H9 (cell line): ENCODE measurements around the gene DIPK1B. TPM values are rescaled to one million over a fixed set of nuclear protein-coding genes. Genes with fewer than 3 reads are reported as not detected.
A peak's percentile ranks its signal among the peaks of the same experiment; 100 is the strongest.

Experiments
- DNase-seq: peaks from one replicate; pipeline ENCODE4 v3.0.0-alpha.2; 2017
- H2AFZ ChIP-seq: one replicate; pipeline ENCODE4 v1.6.1; 2013; ENCODE audit warnings: mild to moderate bottlenecking, low read length, control low read depth, moderate library complexity
- H2AK5ac ChIP-seq: 2 replicates; pipeline ENCODE4 v1.6.1; 2013; ENCODE audit warnings: low read length, control low read depth, mixed read lengths; ENCODE audit not compliant: insufficient read length
- H2BK120ac ChIP-seq: one replicate; pipeline ENCODE4 v1.6.1; 2013; ENCODE audit warnings: low read depth, mild to moderate bottlenecking, low read length, control low read depth, inconsistent platforms; ENCODE audit not compliant: poor library complexity, severe bottlenecking
- H2BK12ac ChIP-seq: 2 replicates; pipeline ENCODE4 v1.6.1; 2013; ENCODE audit warnings: low read length, control low read depth, mixed read lengths, low read depth; ENCODE audit not compliant: insufficient read length
- H2BK15ac ChIP-seq: 2 replicates; pipeline ENCODE4 v1.6.1; 2013; ENCODE audit warnings: low read depth, low read length, control low read depth
- H2BK20ac ChIP-seq: one replicate; pipeline ENCODE4 v1.6.1; 2013; ENCODE audit warnings: low read depth, mild to moderate bottlenecking, low read length, control low read depth, inconsistent platforms; ENCODE audit not compliant: poor library complexity, severe bottlenecking
- H2BK5ac ChIP-seq: 2 replicates; pipeline ENCODE4 v1.6.1; 2013; ENCODE audit warnings: low read length, control low read depth, mixed read lengths; ENCODE audit not compliant: insufficient read length
- H3K14ac ChIP-seq: 2 replicates; pipeline ENCODE4 v1.6.1; 2013; ENCODE audit warnings: low read length, control low read depth; ENCODE audit not compliant: insufficient read depth
- H3K18ac ChIP-seq: 2 replicates; pipeline ENCODE4 v1.6.1; 2013; ENCODE audit warnings: low read depth, mild to moderate bottlenecking, mixed read lengths, low read length, control low read depth; ENCODE audit not compliant: insufficient read length
- H3K23ac ChIP-seq: 2 replicates; pipeline ENCODE4 v1.6.1; 2013; ENCODE audit warnings: low read length, control low read depth, mixed read lengths, low read depth; ENCODE audit not compliant: insufficient read length
- H3K23me2 ChIP-seq: 2 replicates; pipeline ENCODE4 v1.6.1; 2013; ENCODE audit warnings: low read depth, mild to moderate bottlenecking, mixed read lengths, low read length, control low read depth; ENCODE audit not compliant: insufficient read length, poor library complexity, severe bottlenecking
- H3K27ac ChIP-seq: 2 replicates; pipeline ENCODE4 v1.5.1; 2013; ENCODE audit warnings: low read length, control low read depth, mixed read lengths, low read depth; ENCODE audit not compliant: insufficient read length
- H3K27me3 ChIP-seq: 2 replicates; pipeline ENCODE4 v1.6.1; 2013; ENCODE audit warnings: low read length, control low read depth, inconsistent platforms; ENCODE audit not compliant: insufficient read depth
- H3K4ac ChIP-seq: 2 replicates; pipeline ENCODE4 v1.6.1; 2013; ENCODE audit warnings: low read depth, mild to moderate bottlenecking, control low read depth, inconsistent platforms, low read length, moderate library complexity
- H3K4me1 ChIP-seq: 2 replicates; pipeline ENCODE4 v1.6.1; 2013; ENCODE audit warnings: low read length, control low read depth, inconsistent platforms; ENCODE audit not compliant: insufficient read depth
- H3K4me2 ChIP-seq: 2 replicates; pipeline ENCODE4 v1.6.1; 2013; ENCODE audit warnings: low read length, control low read depth, mixed read lengths; ENCODE audit not compliant: insufficient read length, insufficient read depth
- H3K56ac ChIP-seq: 2 replicates; pipeline ENCODE4 v1.6.1; 2013; ENCODE audit warnings: low read depth, mild to moderate bottlenecking, mixed read lengths, low read length, control low read depth; ENCODE audit not compliant: insufficient read length
- H3K79me1 ChIP-seq: 2 replicates; pipeline ENCODE4 v1.6.1; 2013; ENCODE audit warnings: low read depth, mild to moderate bottlenecking, moderate library complexity, low read length, control low read depth, inconsistent platforms; ENCODE audit not compliant: insufficient read depth, poor library complexity, severe bottlenecking
- H3K79me2 ChIP-seq: 2 replicates; pipeline ENCODE4 v1.6.1; 2013; ENCODE audit warnings: low read length, control low read depth, inconsistent platforms; ENCODE audit not compliant: insufficient read depth
- H3K9ac ChIP-seq: 2 replicates; pipeline ENCODE4 v1.6.1; 2013; ENCODE audit warnings: low read length, control low read depth, mixed read lengths; ENCODE audit not compliant: insufficient read length; ENCODE audit errors: extremely low read depth
- H3K9me3 ChIP-seq: one replicate; pipeline ENCODE4 v1.6.1; 2013; ENCODE audit warnings: low read depth, low read length, inconsistent platforms; ENCODE audit not compliant: control insufficient read depth
- H3T11ph ChIP-seq: one replicate; pipeline ENCODE4 v1.6.1; 2013; ENCODE audit warnings: mild to moderate bottlenecking, low read length, control low read depth, inconsistent platforms
- H4K20me1 ChIP-seq: one replicate; pipeline ENCODE4 v1.6.1; 2013; ENCODE audit not compliant: control insufficient read depth, insufficient read length, insufficient read depth
- H4K5ac ChIP-seq: 2 replicates; pipeline ENCODE4 v1.6.1; 2013; ENCODE audit warnings: low read depth, mild to moderate bottlenecking, mixed read lengths, low read length, control low read depth; ENCODE audit not compliant: insufficient read length
- H4K8ac ChIP-seq: replicated peaks from 2 replicates; pipeline ENCODE4 v1.6.1; 2013; ENCODE audit warnings: low read length, control low read depth, mixed read lengths, low read depth; ENCODE audit not compliant: insufficient read length
- H4K91ac ChIP-seq: 2 replicates; pipeline ENCODE4 v1.6.1; 2013; ENCODE audit warnings: low read depth, mild to moderate bottlenecking, moderate library complexity, mixed read lengths, low read length, control low read depth; ENCODE audit not compliant: insufficient read length
- H3K27ac Mint-ChIP-seq, 3 experiments: 2 replicates in 2 of 3; 3 replicates in 1 of 3; pipeline ENCODE4 v1.8.0; 2020 to 2021; ENCODE audit warnings: mixed read lengths in 3 of 3, mild to moderate bottlenecking in 1 of 3, moderate library complexity in 1 of 3
- H3K27me3 Mint-ChIP-seq: 2 replicates; pipeline ENCODE4 v1.8.0; 2021; ENCODE audit warnings: low read depth, mild to moderate bottlenecking, moderate library complexity, mixed read lengths
- H3K36me3 Mint-ChIP-seq, 3 experiments: 2 replicates in 2 of 3; 3 replicates in 1 of 3; pipeline ENCODE4 v1.8.0; 2020 to 2021; ENCODE audit warnings: low read depth in 3 of 3, mixed read lengths in 3 of 3; ENCODE audit not compliant: insufficient read depth in 1 of 3
- H3K4me1 Mint-ChIP-seq, 2 experiments: 2 replicates each; pipeline ENCODE4 v1.8.0; 2020; ENCODE audit warnings: mixed read lengths in 2 of 2
- H3K4me3 Mint-ChIP-seq, 2 experiments: 2 replicates in 1 of 2; 3 replicates in 1 of 2; pipeline ENCODE4 v1.8.0; 2020 to 2021; ENCODE audit warnings: mild to moderate bottlenecking in 2 of 2, mixed read lengths in 2 of 2, moderate library complexity in 1 of 2
- H3K9me3 Mint-ChIP-seq, 2 experiments: 2 replicates in 1 of 2; 3 replicates in 1 of 2; pipeline ENCODE4 v1.8.0; 2020; ENCODE audit warnings: mild to moderate bottlenecking in 2 of 2, mixed read lengths in 2 of 2, moderate library complexity in 1 of 2
- CTCF ChIP-seq: fragments of 200-600 bp; sonication (generic); conservative IDR thresholded peaks from 3 replicates; pipeline ENCODE4 v1.8.0; 2021; ENCODE audit warnings: antibody characterized with exemption, mild to moderate bottlenecking
- WGBS: extraction: QIAGEN DNeasy Blood & Tissue Kit; methylation state at CpG from one replicate; pipeline ENCODE4 v1.1.7; 2013; ENCODE audit warnings: missing lambda C conversion rate, low lambda C conversion rate, mixed read lengths; ENCODE audit not compliant: insufficient read length; ENCODE audit errors: extremely low coverage; 5-methylcytosine and 5-hydroxymethylcytosine counted together
- total RNA-seq: library from RNA; stranded (reverse); gene quantifications from 2 replicates; pipeline ENCODE4 v1.2.1, GENCODE V29; 2021

The DIPK1B gene
- total RNA-seq, 1 experiment from 2014 or later, result 40.3 TPM

- H4K8ac ChIP-seq, result no peak overlapping the region
- H3K27me3 ChIP-seq, result no peaks in the 10 kb centered on the region
Measured at GRCh38 chr9:136709454-136710109, 2.8 kb upstream of the DIPK1B start.

More at GRCh38 chr9:136709454-136710109, 2.8 kb upstream of the DIPK1B start:
- Histone ChIP-seq H3K27ac (no peak overlapping the region), H3K14ac (no peak overlapping the region), H2BK12ac (no peak overlapping the region), H3K4ac (no peak overlapping the region), H3K4me1 (no peaks in the 10 kb centered on the region; the same call in 1 of the 2 replicates), H4K20me1 (no peaks in the 10 kb centered on the region), H2AFZ (no peak overlapping the region), H3K18ac (no peak overlapping the region), H4K5ac (no peak overlapping the region), H3T11ph (no peak overlapping the region), H2BK120ac (no peak overlapping the region), H2BK5ac (no peak overlapping the region), H3K56ac (no peak overlapping the region), H3K9me3 (no peaks in the 10 kb centered on the region), H3K79me2 (peaks cover 4% of the 10 kb centered on the region; the same call in 1 of the 2 replicates), H2BK15ac (no peak overlapping the region), H4K91ac (no peak overlapping the region), H3K23me2 (peaks cover 12% of the 10 kb centered on the region), H2AK5ac (no peak overlapping the region), H3K4me2 (no peak overlapping the region), H3K23ac (no peak overlapping the region), H3K79me1 (peaks cover 8% of the 10 kb centered on the region), H3K9ac (no peak overlapping the region), H2BK20ac (no peak overlapping the region)
- TF ChIP-seq CTCF, result no peak
- Mint-ChIP-seq H3K4me3 (no peak overlapping the region), H3K27ac (peak overlapping the region in 1 of 3 experiments; percentile 31; a peak in 1 of 7 replicates), H3K9me3 (no peaks in the 10 kb centered on the region), H3K4me1 (peaks cover 3 to 10% of the 10 kb centered on the region in 2 experiments), H3K36me3 (no peaks in the 10 kb centered on the region), H3K27me3 (peaks cover 55% of the 10 kb centered on the region)
- WGBS, result no CpG with 5 or more reads among the region's 24 CpGs
- peak; percentile 28 for DNase-seq
